PC-3 (cell line): ENCODE data around the gene ZFYVE19. TPM values are rescaled to one million over a fixed set of nuclear protein-coding genes. Genes with fewer than 3 reads are reported as not detected.

Experiments
- ATAC-seq: fragments of 200-7000 bp; cut with Tn5 transposase; 2 replicates; pipeline ENCODE4 v1.9.1; 2020; ENCODE audit warnings: mild to moderate bottlenecking, moderate library complexity
- BruUV-seq: library from RNA; stranded (reverse); fragments of 400-500 nt; replicated peaks from 2 replicates; lab custom pipeline; 2021; lab: Mats Ljungman, UMichigan
- CTCF ChIA-PET: fragments of 300-600 bp; sonication (Branson Sonifier 250); formaldehyde crosslinking; loops from one replicate; lab custom pipeline; 2022; ENCODE audit warnings: antibody characterized with exemption; lab: Charles Lee
- POLR2A ChIA-PET: fragments of 300-600 bp; sonication (Branson Sonifier 250); formaldehyde crosslinking; loops from one replicate; lab custom pipeline; 2022; ENCODE audit warnings: antibody characterized with exemption; ENCODE audit not compliant: unreplicated experiment; lab: Charles Lee
- DNase-seq: peaks from one replicate; pipeline ENCODE4 v3.0.0-alpha.2; 2015
- H2AFZ ChIP-seq: fragments of 300-600 bp; sonication (generic); 2 replicates; pipeline ENCODE4 v1.6.0; 2016; ENCODE audit warnings: antibody characterized with exemption, low read length
- H3F3A ChIP-seq: fragments of 300-600 bp; sonication (generic); one replicate; pipeline ENCODE4 v1.6.0; 2017; ENCODE audit warnings: antibody characterized with exemption, low read length, control low read depth, mild to moderate bottlenecking; ENCODE audit not compliant: unreplicated experiment
- H3K27ac ChIP-seq: fragments of 300-600 bp; sonication (generic); 2 replicates; pipeline ENCODE4 v1.5.1; 2016; ENCODE audit warnings: mild to moderate bottlenecking, low read length
- H3K27me3 ChIP-seq: fragments of 300-600 bp; sonication (generic); 2 replicates; pipeline ENCODE4 v1.6.1; 2016; ENCODE audit warnings: low read length, mixed read lengths
- H3K36me3 ChIP-seq: fragments of 300-600 bp; sonication (generic); 2 replicates; pipeline ENCODE4 v1.6.1; 2016; ENCODE audit warnings: low read depth, mixed run types, low read length, mixed read lengths
- H3K4me1 ChIP-seq: fragments of 300-600 bp; sonication (generic); 2 replicates; pipeline ENCODE4 v1.5.1; 2016; ENCODE audit warnings: low read length; ENCODE audit not compliant: insufficient read depth
- H3K4me2 ChIP-seq: fragments of 300-600 bp; sonication (generic); 2 replicates; pipeline ENCODE4 v1.6.0; 2016; ENCODE audit warnings: low read length
- H3K4me3 ChIP-seq: fragments of 300-600 bp; sonication (generic); 2 replicates; pipeline ENCODE4 v1.5.1; 2016; ENCODE audit warnings: mild to moderate bottlenecking, low read length, mixed read lengths
- H3K79me2 ChIP-seq: fragments of 300-600 bp; sonication (generic); 2 replicates; pipeline ENCODE4 v1.6.1; 2017; ENCODE audit warnings: low read length, mixed read lengths
- H3K9ac ChIP-seq: fragments of 300-600 bp; sonication (generic); 2 replicates; pipeline ENCODE4 v1.6.0; 2016; ENCODE audit warnings: mild to moderate bottlenecking, low read length
- H3K9me2 ChIP-seq: fragments of 300-600 bp; sonication (generic); replicated peaks from 2 replicates; pipeline ENCODE4 v1.6.1; 2016; ENCODE audit warnings: mixed run types, low read length, mixed read lengths
- H3K9me3 ChIP-seq: fragments of 300-600 bp; sonication (generic); 2 replicates; pipeline ENCODE4 v1.6.1; 2016; ENCODE audit warnings: low read length, mixed read lengths
- H4K20me1 ChIP-seq: fragments of 300-600 bp; sonication (generic); 2 replicates; pipeline ENCODE4 v1.6.1; 2016; ENCODE audit warnings: low read length, mixed read lengths
- CTCF ChIP-seq: fragments of 300-600 bp; sonication (generic); conservative IDR thresholded peaks from 2 replicates; pipeline ENCODE4 v1.5.1; 2017; ENCODE audit warnings: antibody characterized with exemption, low read depth, mild to moderate bottlenecking, low read length
- EZH2 ChIP-seq: fragments of 300-600 bp; sonication (generic); IDR thresholded peaks from one replicate; pipeline ENCODE4 v1.6.1; 2017; ENCODE audit warnings: antibody characterized with exemption, mild to moderate bottlenecking, low read length; ENCODE audit not compliant: unreplicated experiment
- EZH2phosphoT487 ChIP-seq: fragments of 300-600 bp; sonication (generic); IDR thresholded peaks from 2 replicates; pipeline ENCODE4 v1.6.1; 2018; ENCODE audit warnings: mild to moderate bottlenecking, antibody characterized with exemption, low read length, borderline replicate concordance
- intact Hi-C: fragments of 100-400 bp; cut with micrococcal nuclease; formaldehyde crosslinking; loops from 2 replicates; pipeline ENCODE4 v1.9.0; 2023
- total RNA-seq: library from RNA; depleted of rRNA; stranded (reverse); fragments of >200 nt; gene quantifications from 2 replicates; pipeline ENCODE4 v1.2.3, GENCODE V29; 2014

Gene ZFYVE19
- total RNA-seq, 1 experiment from 2014 or later = 32.3 TPM

- TF ChIP-seq CTCF (no peak), EZH2phosphoT487 (no peak), EZH2 (no peak)
- H3K27me3 ChIP-seq = no peaks in the 10 kb centered on the region
- H2AFZ ChIP-seq = peak overlapping the region; percentile 53; the same call in 1 of the 2 replicates
- ATAC-seq (no peak; the same call in none of the 2 replicates), DNase-seq (no peak)
- no peaks in the 10 kb centered on the region for H4K20me1 ChIP-seq
- intact Hi-C loops = no loop called here
- no peaks in the 10 kb centered on the region for H3K9me3 ChIP-seq
- peaks cover 9% of the 10 kb centered on the region; the same call in 1 of the 2 replicates for H3K36me3 ChIP-seq
- H3K27ac ChIP-seq = peak overlapping the region; percentile 77
- ChIA-PET POLR2A (no interaction called here), CTCF (interaction anchor here (0.6 to 1.4 kb wide), 2 partner anchors 20 to 23 kb away, joined by 3 to 9 read pairs; no protein-coding TSS in a partner anchor)
- H3F3A ChIP-seq = no peaks in the 10 kb centered on the region
- H3K9me2 ChIP-seq = no peaks in the 10 kb centered on the region
- H3K4me3 ChIP-seq = peak overlapping the region; percentile 33; the same call in 1 of the 2 replicates
- H3K4me1 ChIP-seq = peaks cover 39% of the 10 kb centered on the region
- peak overlapping the region; percentile 18 for H3K9ac ChIP-seq
- H3K79me2 ChIP-seq = no peaks in the 10 kb centered on the region
- peak overlapping the region; percentile 73 for H3K4me2 ChIP-seq
- TSS peak; percentile 27 for BruUV-seq
These were observed 36.7 kb upstream of the ZFYVE19 start for GRCh38 chr15:40770147-40770721.

GRCh38 chr15:40771242-40771641 is 35.6 kb upstream of the ZFYVE19 start:
- no peak overlapping the region for H3K4me2 ChIP-seq
- BruUV-seq = no TSS peak

More at GRCh38 chr15:40771242-40771641, 35.6 kb upstream of the ZFYVE19 start:
- no peak for DNase-seq
- no peaks in the 10 kb centered on the region for H3K79me2 ChIP-seq
- no peak for ATAC-seq
- H4K20me1 ChIP-seq = no peaks in the 10 kb centered on the region
- ChIA-PET CTCF (interaction anchor here (0.6 kb wide), 1 partner anchor 168 kb away, joined by 12 read pairs; no protein-coding TSS in a partner anchor), POLR2A (no interaction called here)
- H3K9ac ChIP-seq = no peak overlapping the region
- intact Hi-C loops = no loop called here
- H3K27me3 ChIP-seq = no peaks in the 10 kb centered on the region
- H3K4me1 ChIP-seq = peaks cover 38% of the 10 kb centered on the region
- peaks cover 18% of the 10 kb centered on the region for H3K36me3 ChIP-seq
- H3K27ac ChIP-seq = no peak overlapping the region
- TF ChIP-seq EZH2 (no peak), CTCF (no peak), EZH2phosphoT487 (no peak)
- no peak overlapping the region for H2AFZ ChIP-seq
- no peak overlapping the region for H3K4me3 ChIP-seq
- no peaks in the 10 kb centered on the region for H3K9me3 ChIP-seq
- no peaks in the 10 kb centered on the region for H3K9me2 ChIP-seq
- H3F3A ChIP-seq = no peaks in the 10 kb centered on the region
